Measurements from ENCODE around the gene OR52A5. TPM values are rescaled to one million over a fixed set of nuclear protein-coding genes. Genes with fewer than 3 reads are reported as not detected.

Gene OR52A5
- total and polyA plus RNA-seq, 10 of the 15 experiments (the other 5 are each of a cell fraction or from before 2014, with no cell fraction given) = not detected

- ChIA-PET CTCF (no interaction called here), RAD21 (ENCODE audit: unreplicated experiment) (no interaction called here), SMC1A (ENCODE audit: uncharacterized antibody, unreplicated experiment) (no interaction called here), POLR2A (no interaction called here)
- intact Hi-C loops (cut with micrococcal nuclease; ENCODE audit: unreplicated experiment) = no loop called here
- no peaks in the 10 kb centered on the region for H3K79me2 ChIP-seq (ENCODE audit: control insufficient read depth, insufficient read depth, low read length)
- no peak overlapping the region for H3K4me3 ChIP-seq
- H3K27ac ChIP-seq (ENCODE audit: control insufficient read depth, insufficient read depth) = no peak overlapping the region
- H3K27me3 ChIP-seq (replicated peaks in 1 of 2; ENCODE audit: control insufficient read depth in 2 of 2, insufficient read depth in 2 of 2, low read length in 1 of 2) = no peaks in the 10 kb centered on the region
- in situ Hi-C loops (cut with MboI) = no loop called here
- ATAC-seq = no peak
- H3K4me2 ChIP-seq (ENCODE audit: control insufficient read depth, insufficient read depth) = no peak overlapping the region
- H2AFZ ChIP-seq (ENCODE audit: control insufficient read depth, low read depth, low read length) = no peak overlapping the region
- BruUV-seq (replicated peaks) = no TSS peak
- no peaks in the 10 kb centered on the region for H3K4me1 ChIP-seq (ENCODE audit: control insufficient read depth, insufficient read depth, low read length)
- no peak overlapping the region for H3K9ac ChIP-seq (ENCODE audit: control insufficient read depth, insufficient read depth, low read length)
- H4K20me1 ChIP-seq (ENCODE audit: control insufficient read depth, insufficient read depth) = no peaks in the 10 kb centered on the region
- no peaks in the 10 kb centered on the region for H3K9me3 ChIP-seq (replicated peaks; ENCODE audit: control insufficient read depth, insufficient read depth, low read length)
- no peaks in the 10 kb centered on the region for H3K36me3 ChIP-seq (ENCODE audit: control insufficient read depth in 2 of 2, insufficient read depth in 2 of 2, low read length in 1 of 2)
- TF ChIP-seq SRF (IDR thresholded peaks at IDR 0.05; ENCODE audit: low read depth in 2 of 2, low read length in 2 of 2) = no peak
- TF ChIP-seq RB1 (IDR thresholded peaks at IDR 0.05; ENCODE audit: borderline replicate concordance) = no peak
- no peak for TF ChIP-seq ASH2L (IDR thresholded peaks at IDR 0.05; ENCODE audit: borderline replicate concordance, low read depth)
- no peak for TF ChIP-seq CEBPB (IDR thresholded peaks at IDR 0.05; ENCODE audit: borderline replicate concordance in 1 of 2, low read depth in 2 of 2, low read length in 2 of 2)
- no peak for TF ChIP-seq IRF3 (IDR thresholded peaks at IDR 0.05)
- TF ChIP-seq ZNF24 (IDR thresholded peaks at IDR 0.05) = no peak
- TF ChIP-seq RELB (IDR thresholded peaks at IDR 0.05; ENCODE audit: low read depth) = no peak
- TF ChIP-seq GATAD2B (conservative IDR thresholded peaks at IDR 0.05; ENCODE audit: low read depth) = no peak
- no peak for TF ChIP-seq USF2 (IDR thresholded peaks at IDR 0.05; ENCODE audit: borderline replicate concordance, low read depth, low read length)
- TF ChIP-seq SPI1 (IDR thresholded peaks at IDR 0.05; ENCODE audit: borderline replicate concordance, insufficient read depth, low read depth, low read length) = no peak
- DNase-seq (ENCODE audit: low read depth, low spot score) = no peak
- FAIRE-seq = no peak
These were observed 54.6 kb downstream of the OR52A5 start for GRCh38 chr11:5083602-5084001.
